Measurements from ENCODE around the gene FDX1.

The FDX1 gene

GRCh38 chr11:110431674-110432073 is 1.9 kb downstream of the FDX1 start:
- DNase-seq, result no peak

- DNase-seq, result peak; percentile 10
Measured at GRCh38 chr11:110432713-110433392, 3.1 kb downstream of the FDX1 start.

- DNase-seq, result peak; percentile 35
Measured at GRCh38 chr11:110433393-110434333, 3.9 kb downstream of the FDX1 start.

GRCh38 chr11:110434952-110435779 is 5.4 kb downstream of the FDX1 start:
- peak; percentile 29 for DNase-seq

- peak; percentile 42 for DNase-seq
Measured at GRCh38 chr11:110435780-110436717, 6.3 kb downstream of the FDX1 start.

- no peak for DNase-seq
Measured at GRCh38 chr11:110438017-110438416, 8.3 kb downstream of the FDX1 start.

GRCh38 chr11:110445437-110445836 is 15.7 kb downstream of the FDX1 start:
- no peak for DNase-seq

GRCh38 chr11:110446061-110446460 is 16.3 kb downstream of the FDX1 start:
- DNase-seq, result no peak

- DNase-seq, result no peak
Measured at GRCh38 chr11:110446594-110446993, 16.8 kb downstream of the FDX1 start.

- no peak for DNase-seq
Measured at GRCh38 chr11:110447343-110447742, 17.6 kb downstream of the FDX1 start.

GRCh38 chr11:110447897-110448745 is 18.4 kb downstream of the FDX1 start:
- DNase-seq, result peak; percentile 15

GRCh38 chr11:110450246-110450645 is 20.5 kb downstream of the FDX1 start:
- no peak for DNase-seq

- DNase-seq, result no peak
Measured at GRCh38 chr11:110452720-110453119, 23.0 kb downstream of the FDX1 start.

- DNase-seq, result no peak
Measured at GRCh38 chr11:110453684-110454354, 24.1 kb downstream of the FDX1 start.

- no peak for DNase-seq
Measured at GRCh38 chr11:110454609-110455008, 24.9 kb downstream of the FDX1 start.

GRCh38 chr11:110455718-110456117 is 26.0 kb downstream of the FDX1 start:
- no peak for DNase-seq

- peak; percentile 32 for DNase-seq
Measured at GRCh38 chr11:110463153-110463552, 33.4 kb downstream of the FDX1 start.

- DNase-seq, result no peak
Measured at GRCh38 chr11:110465231-110465630, 35.5 kb downstream of the FDX1 start.

GRCh38 chr11:110467556-110467955 is 37.8 kb downstream of the FDX1 start:
- DNase-seq, result no peak

- DNase-seq, result no peak
Measured at GRCh38 chr11:110468121-110468520, 38.4 kb downstream of the FDX1 start.

Measured in kidney glomerular epithelial cell (primary cell).